GM12878 (cell line): Measurements from ENCODE around the gene KLK13. TPM values are rescaled to one million over a fixed set of nuclear protein-coding genes. Genes with fewer than 3 reads are reported as not detected.

ENCODE experiments used
- ATAC-seq: fragments of 200-7000 bp; cut with Tn5 transposase; 3 replicates; pipeline ENCODE4 v1.9.1; 2020; ENCODE audit warnings: mild to moderate bottlenecking, moderate library complexity
- BruUV-seq: library from RNA; stranded (reverse); fragments of 400-500 nt; replicated peaks from 2 replicates; lab custom pipeline; 2021; lab: Mats Ljungman, UMichigan
- CTCF ChIA-PET: fragments of 300-600 bp; sonication (Branson Sonifier 250); formaldehyde crosslinking; extraction: SDS; loops from one replicate; lab custom pipeline; 2021; ENCODE audit warnings: inconsistent platforms; lab: Yijun Ruan, JAX
- POLR2A ChIA-PET: fragments of 350-600 bp; formaldehyde crosslinking; extraction: SDS; loops from one replicate; lab custom pipeline; 2021; ENCODE audit warnings: inconsistent platforms; lab: Charles Lee
- RAD21 ChIA-PET: fragments of 300-600 bp; sonication (Branson Sonifier 250); formaldehyde crosslinking; loops from one replicate; lab custom pipeline; 2023; ENCODE audit warnings: antibody characterized with exemption; ENCODE audit not compliant: unreplicated experiment; lab: Charles Lee
- SMC1A ChIA-PET: fragments of 300-600 bp; sonication (Branson Sonifier 250); formaldehyde crosslinking; loops from one replicate; lab custom pipeline; 2023; ENCODE audit not compliant: unreplicated experiment, uncharacterized antibody; lab: Charles Lee
- DNase-seq: peaks from one replicate; pipeline ENCODE4 v3.0.0-alpha.2; 2011; ENCODE audit warnings: low read depth, low spot score
- FAIRE-seq: peaks from 3 replicates; lab custom pipeline; 2011; peaks lifted over from hg19 to GRCh38; lab: Jason Lieb, UNC
- H2AFZ ChIP-seq: 2 replicates; pipeline ENCODE4 v1.6.0; 2011; ENCODE audit warnings: low read depth, low read length, control low read depth; ENCODE audit not compliant: control insufficient read depth
- H3K27ac ChIP-seq: 2 replicates; pipeline ENCODE4 v1.5.1; 2011; ENCODE audit warnings: control low read depth; ENCODE audit not compliant: control insufficient read depth, insufficient read depth
- H3K27me3 ChIP-seq, 2 experiments: replicated peaks in 1 of 2; 2 replicates each; pipeline versions ENCODE4 v1.6.0 to v1.6.1; 2011; ENCODE audit warnings: low read length in 1 of 2; ENCODE audit not compliant: control insufficient read depth in 2 of 2, insufficient read depth in 2 of 2
- H3K36me3 ChIP-seq, 2 experiments: 2 replicates each; pipeline ENCODE4 v1.5.1; 2011; ENCODE audit warnings: low read length in 1 of 2; ENCODE audit not compliant: control insufficient read depth in 2 of 2, insufficient read depth in 2 of 2
- H3K4me1 ChIP-seq: 2 replicates; pipeline ENCODE4 v1.6.1; 2011; ENCODE audit warnings: mild to moderate bottlenecking, low read length, moderate library complexity, mixed read lengths; ENCODE audit not compliant: control insufficient read depth, insufficient read depth
- H3K4me2 ChIP-seq: 2 replicates; pipeline ENCODE4 v1.6.0; 2011; ENCODE audit warnings: control low read depth; ENCODE audit not compliant: control insufficient read depth, insufficient read depth
- H3K4me3 ChIP-seq: fragments of 200-600 bp; sonication (generic); 2 replicates; pipeline ENCODE4 v1.5.1; 2016
- H3K79me2 ChIP-seq: 2 replicates; pipeline ENCODE4 v1.6.0; 2011; ENCODE audit warnings: low read length; ENCODE audit not compliant: control insufficient read depth, insufficient read depth
- H3K9ac ChIP-seq: 2 replicates; pipeline ENCODE4 v1.8.0; 2011; ENCODE audit warnings: low read length, control low read depth, mixed read lengths; ENCODE audit not compliant: control insufficient read depth, insufficient read depth
- H3K9me3 ChIP-seq: replicated peaks from 3 replicates; pipeline ENCODE4 v1.5.1; 2011; ENCODE audit warnings: mild to moderate bottlenecking, low read length; ENCODE audit not compliant: control insufficient read depth, insufficient read depth
- H4K20me1 ChIP-seq: 2 replicates; pipeline ENCODE4 v1.6.0; 2011; ENCODE audit not compliant: control insufficient read depth, insufficient read depth
- CBX3 ChIP-seq: fragments of 200-600 bp; sonication (generic); IDR thresholded peaks from 2 replicates; pipeline ENCODE4 v1.6.1; 2016; ENCODE audit warnings: low read depth, borderline replicate concordance
- CHD2 ChIP-seq: IDR thresholded peaks from 2 replicates; pipeline ENCODE4 v1.6.1; 2011; ENCODE audit warnings: low read depth, low read length, improper control_type of control experiment, borderline replicate concordance
- FOXM1 ChIP-seq: IDR thresholded peaks from 2 replicates; pipeline ENCODE4 v1.6.1; 2012; ENCODE audit warnings: low read depth, mild to moderate bottlenecking, inconsistent platforms, low read length, moderate library complexity
- GATAD2B ChIP-seq: fragments of 450-650 bp; conservative IDR thresholded peaks from 2 replicates; pipeline ENCODE4 v1.6.1; 2017; ENCODE audit warnings: low read depth, mild to moderate bottlenecking, moderate library complexity
- JUNB ChIP-seq: IDR thresholded peaks from 2 replicates; pipeline ENCODE4 v1.6.1; 2016; ENCODE audit warnings: antibody characterized with exemption, mild to moderate bottlenecking
- KAT2A ChIP-seq: conservative IDR thresholded peaks from 2 replicates; pipeline ENCODE4 v1.6.1; 2011; ENCODE audit warnings: low read depth, low read length; ENCODE audit not compliant: control insufficient read depth
- MEF2B ChIP-seq: fragments of 450-650 bp; IDR thresholded peaks from 2 replicates; pipeline ENCODE4 v1.6.1; 2018; ENCODE audit warnings: mild to moderate bottlenecking, moderate library complexity; ENCODE audit not compliant: partially characterized antibody, poor library complexity, severe bottlenecking
- NFXL1 ChIP-seq: fragments of 450-650 bp; IDR thresholded peaks from 2 replicates; pipeline ENCODE4 v1.6.1; 2017; ENCODE audit warnings: antibody characterized with exemption, mild to moderate bottlenecking, borderline replicate concordance
- PML ChIP-seq: IDR thresholded peaks from 2 replicates; pipeline ENCODE4 v1.6.1; 2012; ENCODE audit warnings: low read length, inconsistent platforms
- POLR2A ChIP-seq: IDR thresholded peaks from 2 replicates; pipeline ENCODE4 v1.6.1; 2011; ENCODE audit warnings: low read depth, mild to moderate bottlenecking, low read length
- RAD51 ChIP-seq: fragments of 450-650 bp; IDR thresholded peaks from 2 replicates; pipeline ENCODE4 v1.6.1; 2016; ENCODE audit warnings: moderate library complexity, mild to moderate bottlenecking, inconsistent platforms
- STAT3 ChIP-seq: IDR thresholded peaks from 2 replicates; pipeline ENCODE4 v1.6.1; 2011; ENCODE audit warnings: low read depth, low read length, improper control_type of control experiment
- TARDBP ChIP-seq: IDR thresholded peaks from 2 replicates; pipeline ENCODE4 v1.6.1; 2016; ENCODE audit warnings: borderline replicate concordance
- TBL1XR1 ChIP-seq: IDR thresholded peaks from 2 replicates; pipeline ENCODE4 v1.6.1; 2012; ENCODE audit warnings: low read depth, low read length, improper control_type of control experiment
- WGBS: methylation state at CpG from one replicate; pipeline ENCODE4 v1.1.6; 2016; ENCODE audit warnings: low lambda C conversion rate; ENCODE audit not compliant: insufficient replicate concordance, insufficient coverage; ENCODE audit errors: missing lambda C conversion rate; 5-methylcytosine and 5-hydroxymethylcytosine counted together
- in situ Hi-C: fragments of 300-500 bp; cut with MboI; formaldehyde crosslinking; loops from 9 replicates; pipeline ENCODE4 v1.14.3; 2018; ENCODE audit warnings: mixed read lengths
- intact Hi-C: fragments of 100-400 bp; cut with micrococcal nuclease; formaldehyde crosslinking; loops from one replicate; pipeline ENCODE4 v1.14.2; 2022; ENCODE audit not compliant: unreplicated experiment
- polyA plus RNA-seq, 11 experiments: library from polyadenylated mRNA; depleted of rRNA in 4 of 11; unstranded in 6 of 11; stranded (reverse) in 5 of 11; fragments of >200 nt; fragmentation: Nextera tagmentation in 4 of 11; fragmentation: Illumina TruSeq in 1 of 11; extraction: Ambion mirVana in 4 of 11; extraction: Trizol in 1 of 11; gene quantifications; 1 replicate in 1 of 11; 2 replicates in 10 of 11; pipeline versions ENCODE4 v1.2.1 to v1.2.3, GENCODE V29; 2011 to 2016; ENCODE audit warnings: inconsistent platforms in 2 of 11, missing spikeins in 2 of 11, low read depth in 1 of 11
- total RNA-seq, 4 experiments: library from RNA; depleted of rRNA in 3 of 4; stranded (reverse); fragments of >200 nt in 3 of 4; fragmentation: Illumina TruSeq in 1 of 4; extraction: Trizol in 1 of 4; gene quantifications; 2 replicates each; pipeline versions ENCODE4 v1.2.1 to v1.2.3, GENCODE V29; 2013 to 2021
- TF ChIP-seq, protein P1 (sequence below): IDR thresholded peaks from 2 replicates; pipeline ENCODE4 v1.6.1; 2012; ENCODE audit warnings: low read depth, low read length, improper control_type of control experiment
- TF ChIP-seq, protein P2 (sequence below): IDR thresholded peaks from 2 replicates; pipeline ENCODE4 v1.6.1; 2012; ENCODE audit warnings: low read depth, low read length, improper control_type of control experiment
- TF ChIP-seq, protein P3 (sequence below): IDR thresholded peaks from 2 replicates; pipeline ENCODE4 v1.6.1; 2011; ENCODE audit warnings: low read depth, mild to moderate bottlenecking, low read length, moderate library complexity, borderline replicate concordance; ENCODE audit errors: extremely low read depth
- TF ChIP-seq, protein P4 (sequence below): fragments of 450-650 bp; IDR thresholded peaks from 2 replicates; pipeline ENCODE4 v1.6.1; 2016; ENCODE audit warnings: mild to moderate bottlenecking, moderate library complexity, borderline replicate concordance

KLK13 gene
- total and polyA plus RNA-seq, 10 of the 15 experiments (the other 5 are each of a cell fraction or from before 2014, with no cell fraction given) = not detected

DNA sequence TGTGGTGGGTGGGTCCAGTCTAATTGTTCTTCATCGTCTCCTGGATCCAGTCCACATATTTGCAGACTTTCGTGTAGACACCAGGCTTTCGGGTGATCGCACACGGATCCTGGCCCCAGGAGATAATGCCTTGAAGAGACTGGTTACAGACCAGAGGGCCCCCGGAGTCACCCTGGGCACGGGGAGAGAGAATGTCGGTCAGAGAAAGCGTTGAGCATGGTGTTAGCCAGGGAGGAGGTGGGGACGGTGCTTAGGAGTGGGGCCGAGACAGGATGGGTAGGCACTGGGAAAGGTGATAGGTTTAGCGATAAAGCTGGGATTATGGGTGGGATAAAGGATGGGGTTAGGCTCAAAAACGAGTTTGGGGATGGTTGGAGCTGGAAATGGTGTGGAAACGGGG lies 42.4 kb downstream of the KLK13 start:
- 28% methylated on average over 14 of the region's 14 CpGs for WGBS
- in situ Hi-C loops (no loop called here), intact Hi-C loops (no loop called here)
- ATAC-seq (no peak), FAIRE-seq (no peak), DNase-seq (no peak)
- RAD21 ChIA-PET = no interaction called here
- Histone ChIP-seq H4K20me1 (no peaks in the 10 kb centered on the region), H3K27me3 (no peaks in the 10 kb centered on the region; a peak in 3 of 4 replicates), H3K4me1 (no peaks in the 10 kb centered on the region), H2AFZ (no peak overlapping the region), H3K9ac (no peak overlapping the region), H3K27ac (no peak overlapping the region), H3K79me2 (no peaks in the 10 kb centered on the region), H3K9me3 (no peaks in the 10 kb centered on the region), H3K36me3 (no peaks in the 10 kb centered on the region), H3K4me2 (no peak overlapping the region), H3K4me3 (no peak overlapping the region)
- SMC1A ChIA-PET = no interaction called here
- TF ChIP-seq CBX3 = no peak
- no peak for TF ChIP-seq RAD51
- TF ChIP-seq PML = no peak
- no peak for TF ChIP-seq POLR2A
- TF ChIP-seq GATAD2B = no peak
- TF ChIP-seq STAT3 = no peak
- TF ChIP-seq JUNB = no peak
- TF ChIP-seq MEF2B = no peak
- TF ChIP-seq, protein P1, sequence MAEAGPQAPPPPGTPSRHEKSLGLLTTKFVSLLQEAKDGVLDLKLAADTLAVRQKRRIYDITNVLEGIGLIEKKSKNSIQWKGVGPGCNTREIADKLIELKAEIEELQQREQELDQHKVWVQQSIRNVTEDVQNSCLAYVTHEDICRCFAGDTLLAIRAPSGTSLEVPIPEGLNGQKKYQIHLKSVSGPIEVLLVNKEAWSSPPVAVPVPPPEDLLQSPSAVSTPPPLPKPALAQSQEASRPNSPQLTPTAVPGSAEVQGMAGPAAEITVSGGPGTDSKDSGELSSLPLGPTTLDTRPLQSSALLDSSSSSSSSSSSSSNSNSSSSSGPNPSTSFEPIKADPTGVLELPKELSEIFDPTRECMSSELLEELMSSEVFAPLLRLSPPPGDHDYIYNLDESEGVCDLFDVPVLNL = no peak
- TF ChIP-seq, protein P2, sequence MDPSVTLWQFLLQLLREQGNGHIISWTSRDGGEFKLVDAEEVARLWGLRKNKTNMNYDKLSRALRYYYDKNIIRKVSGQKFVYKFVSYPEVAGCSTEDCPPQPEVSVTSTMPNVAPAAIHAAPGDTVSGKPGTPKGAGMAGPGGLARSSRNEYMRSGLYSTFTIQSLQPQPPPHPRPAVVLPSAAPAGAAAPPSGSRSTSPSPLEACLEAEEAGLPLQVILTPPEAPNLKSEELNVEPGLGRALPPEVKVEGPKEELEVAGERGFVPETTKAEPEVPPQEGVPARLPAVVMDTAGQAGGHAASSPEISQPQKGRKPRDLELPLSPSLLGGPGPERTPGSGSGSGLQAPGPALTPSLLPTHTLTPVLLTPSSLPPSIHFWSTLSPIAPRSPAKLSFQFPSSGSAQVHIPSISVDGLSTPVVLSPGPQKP = no peak
- no peak for TF ChIP-seq NFXL1
- TF ChIP-seq FOXM1 = no peak
- no peak for TF ChIP-seq TBL1XR1
- TF ChIP-seq, protein P3, sequence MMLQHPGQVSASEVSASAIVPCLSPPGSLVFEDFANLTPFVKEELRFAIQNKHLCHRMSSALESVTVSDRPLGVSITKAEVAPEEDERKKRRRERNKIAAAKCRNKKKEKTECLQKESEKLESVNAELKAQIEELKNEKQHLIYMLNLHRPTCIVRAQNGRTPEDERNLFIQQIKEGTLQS = no peak
- no peak for TF ChIP-seq TARDBP
- TF ChIP-seq, protein P4, sequence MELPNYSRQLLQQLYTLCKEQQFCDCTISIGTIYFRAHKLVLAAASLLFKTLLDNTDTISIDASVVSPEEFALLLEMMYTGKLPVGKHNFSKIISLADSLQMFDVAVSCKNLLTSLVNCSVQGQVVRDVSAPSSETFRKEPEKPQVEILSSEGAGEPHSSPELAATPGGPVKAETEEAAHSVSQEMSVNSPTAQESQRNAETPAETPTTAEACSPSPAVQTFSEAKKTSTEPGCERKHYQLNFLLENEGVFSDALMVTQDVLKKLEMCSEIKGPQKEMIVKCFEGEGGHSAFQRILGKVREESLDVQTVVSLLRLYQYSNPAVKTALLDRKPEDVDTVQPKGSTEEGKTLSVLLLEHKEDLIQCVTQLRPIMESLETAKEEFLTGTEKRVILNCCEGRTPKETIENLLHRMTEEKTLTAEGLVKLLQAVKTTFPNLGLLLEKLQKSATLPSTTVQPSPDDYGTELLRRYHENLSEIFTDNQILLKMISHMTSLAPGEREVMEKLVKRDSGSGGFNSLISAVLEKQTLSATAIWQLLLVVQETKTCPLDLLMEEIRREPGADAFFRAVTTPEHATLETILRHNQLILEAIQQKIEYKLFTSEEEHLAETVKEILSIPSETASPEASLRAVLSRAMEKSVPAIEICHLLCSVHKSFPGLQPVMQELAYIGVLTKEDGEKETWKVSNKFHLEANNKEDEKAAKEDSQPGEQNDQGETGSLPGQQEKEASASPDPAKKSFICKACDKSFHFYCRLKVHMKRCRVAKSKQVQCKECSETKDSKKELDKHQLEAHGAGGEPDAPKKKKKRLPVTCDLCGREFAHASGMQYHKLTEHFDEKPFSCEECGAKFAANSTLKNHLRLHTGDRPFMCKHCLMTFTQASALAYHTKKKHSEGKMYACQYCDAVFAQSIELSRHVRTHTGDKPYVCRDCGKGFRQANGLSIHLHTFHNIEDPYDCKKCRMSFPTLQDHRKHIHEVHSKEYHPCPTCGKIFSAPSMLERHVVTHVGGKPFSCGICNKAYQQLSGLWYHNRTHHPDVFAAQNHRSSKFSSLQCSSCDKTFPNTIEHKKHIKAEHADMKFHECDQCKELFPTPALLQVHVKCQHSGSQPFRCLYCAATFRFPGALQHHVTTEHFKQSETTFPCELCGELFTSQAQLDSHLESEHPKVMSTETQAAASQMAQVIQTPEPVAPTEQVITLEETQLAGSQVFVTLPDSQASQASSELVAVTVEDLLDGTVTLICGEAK = no peak
- no peak for TF ChIP-seq CHD2
- no peak for TF ChIP-seq KAT2A
- POLR2A ChIA-PET = no interaction called here
- BruUV-seq = no TSS peak
- CTCF ChIA-PET = no interaction called here
